GM23248 (cell line): ENCODE data around the gene ADGRG1.

Source experiments
- EZH2 ChIP-seq: fragments of 200-600 bp; sonication (generic); IDR thresholded peaks from 2 replicates; pipeline ENCODE4 v1.6.1; 2018; ENCODE audit warnings: antibody characterized with exemption, mild to moderate bottlenecking; ENCODE audit not compliant: insufficient read depth, poor library complexity, severe bottlenecking
- EZH2phosphoT487 ChIP-seq: fragments of 200-600 bp; sonication (generic); IDR thresholded peaks from 2 replicates; pipeline ENCODE4 v1.6.1; 2018; ENCODE audit warnings: antibody characterized with exemption, moderate library complexity, mild to moderate bottlenecking, low read depth; ENCODE audit not compliant: insufficient read depth

DNA sequence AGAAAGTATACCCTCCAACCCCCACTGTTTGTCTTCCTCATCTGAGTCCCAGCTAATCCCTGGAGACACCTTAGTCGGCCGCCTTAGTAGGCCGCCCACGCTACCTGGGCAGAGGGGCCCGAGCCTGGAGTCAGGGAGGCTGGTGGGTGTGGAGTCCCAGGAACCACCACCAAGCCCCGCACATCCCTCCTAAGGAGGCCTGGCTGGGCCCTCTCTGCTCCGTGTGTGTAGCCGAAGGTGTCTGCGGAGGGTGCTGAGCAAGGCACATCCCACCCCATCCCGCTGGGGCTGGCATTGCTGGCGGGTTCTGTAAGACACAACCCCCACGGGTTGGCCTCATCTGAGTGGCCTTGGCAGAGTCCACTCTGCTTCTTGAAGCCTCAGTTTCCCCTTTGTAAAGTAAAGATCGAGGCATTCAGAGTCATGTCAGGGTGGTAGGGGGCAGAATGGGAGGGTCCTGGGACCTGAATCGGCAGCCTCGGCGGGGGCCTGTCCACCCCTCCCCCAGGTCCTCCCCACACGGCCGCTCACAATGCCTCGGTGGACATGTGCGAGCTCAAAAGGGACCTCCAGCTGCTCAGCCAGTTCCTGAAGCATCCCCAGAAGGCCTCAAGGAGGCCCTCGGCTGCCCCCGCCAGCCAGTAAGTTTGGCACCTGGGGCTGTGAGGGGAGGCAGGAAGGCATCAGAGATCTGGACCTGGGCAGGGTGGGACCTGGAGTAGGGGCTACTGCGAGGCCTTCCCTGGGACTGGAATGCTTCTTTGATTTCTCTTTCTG lies 24.5 kb downstream of the ADGRG1 start:
- TF ChIP-seq EZH2 (no peak), EZH2phosphoT487 (no peak)
